ENCODE measurements around the gene TBL1X.

TBL1X gene

GRCh38 chrX:9498236-9498635 is 33.4 kb downstream of the TBL1X start:
- no peak for DNase-seq (ENCODE audit: low read depth in 2 of 2)

- DNase-seq (ENCODE audit: low read depth in 2 of 2), result no peak
Observed at GRCh38 chrX:9500584-9500983, 35.7 kb downstream of the TBL1X start.

DNA sequence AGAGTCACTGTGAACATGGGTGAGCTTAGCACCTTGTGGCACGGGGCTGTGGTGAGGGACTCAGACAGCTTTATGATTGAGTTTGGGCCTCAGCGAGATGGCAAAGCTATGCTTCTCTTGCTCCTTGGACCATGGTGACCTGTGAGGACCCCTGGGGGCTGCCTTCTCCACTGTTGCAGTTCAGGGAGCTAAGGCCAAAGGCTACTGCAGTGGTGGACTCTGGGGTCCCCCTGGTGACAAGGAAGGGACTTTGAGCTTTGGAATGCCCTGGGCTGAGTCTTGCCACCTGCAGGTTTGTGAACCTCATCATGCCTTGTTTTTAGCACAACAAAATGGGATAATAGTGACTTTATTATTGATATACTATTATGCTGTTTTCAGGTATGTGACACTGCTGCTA is 36.5 kb downstream of the TBL1X start:
- no peak for DNase-seq (ENCODE audit: low read depth in 2 of 2)

DNA sequence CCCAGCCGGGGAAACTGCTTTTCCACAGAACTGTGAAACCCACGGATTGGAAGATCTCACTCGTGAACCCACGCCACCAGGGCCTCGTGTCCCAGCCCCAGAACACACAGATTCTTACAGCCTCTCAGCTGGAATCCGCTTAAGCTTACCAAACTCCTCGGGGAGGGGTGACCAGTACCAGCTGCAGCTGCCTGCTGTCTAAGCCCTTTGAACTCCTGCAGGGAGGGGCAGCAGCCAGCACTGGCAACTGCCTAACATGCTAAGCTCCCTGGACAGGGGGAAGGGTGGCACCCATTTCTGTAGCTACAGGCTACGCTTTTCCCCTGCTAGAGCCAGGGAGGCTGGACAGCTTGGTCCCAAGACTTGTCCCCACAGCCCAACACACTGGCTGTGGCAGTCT is 38.4 kb downstream of the TBL1X start:
- DNase-seq (ENCODE audit: low read depth in 2 of 2), result no peak

GRCh38 chrX:9510366-9510765 is 45.5 kb downstream of the TBL1X start:
- DNase-seq (ENCODE audit: low read depth in 2 of 2), result no peak

GRCh38 chrX:9510980-9511379 is 46.1 kb downstream of the TBL1X start:
- DNase-seq (ENCODE audit: low read depth in 2 of 2), result no peak

- no peak for DNase-seq (ENCODE audit: low read depth in 2 of 2)
Observed at GRCh38 chrX:9515489-9515888, 50.6 kb downstream of the TBL1X start.

DNA sequence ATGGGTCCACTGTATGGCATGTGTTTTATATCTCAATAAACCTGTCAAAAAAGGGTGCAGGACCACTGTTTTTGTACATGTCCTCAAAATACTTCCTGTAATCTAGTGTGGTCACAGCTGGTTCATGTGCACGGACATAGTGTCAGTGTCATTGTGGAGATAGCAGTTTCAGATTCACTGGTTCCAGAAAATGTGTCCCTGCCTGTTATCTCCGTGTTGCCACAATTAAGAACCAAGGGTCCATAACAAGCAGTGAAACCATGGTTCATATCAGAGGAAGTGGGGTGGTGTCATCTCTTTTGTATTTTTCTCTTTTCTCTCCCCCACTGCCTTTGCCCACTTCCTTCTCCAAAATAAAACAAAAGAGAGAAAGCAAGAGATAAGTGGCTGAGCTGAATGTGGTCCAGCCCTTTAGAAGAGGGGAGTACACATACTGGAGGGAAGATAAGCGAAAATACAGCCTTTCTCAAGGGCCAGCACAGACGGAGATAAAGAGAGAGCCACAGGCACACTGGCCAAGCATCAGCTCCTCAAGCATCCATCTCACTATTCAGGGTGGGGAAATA is 51.2 kb downstream of the TBL1X start:
- no peak for DNase-seq (ENCODE audit: low read depth in 2 of 2)

DNA sequence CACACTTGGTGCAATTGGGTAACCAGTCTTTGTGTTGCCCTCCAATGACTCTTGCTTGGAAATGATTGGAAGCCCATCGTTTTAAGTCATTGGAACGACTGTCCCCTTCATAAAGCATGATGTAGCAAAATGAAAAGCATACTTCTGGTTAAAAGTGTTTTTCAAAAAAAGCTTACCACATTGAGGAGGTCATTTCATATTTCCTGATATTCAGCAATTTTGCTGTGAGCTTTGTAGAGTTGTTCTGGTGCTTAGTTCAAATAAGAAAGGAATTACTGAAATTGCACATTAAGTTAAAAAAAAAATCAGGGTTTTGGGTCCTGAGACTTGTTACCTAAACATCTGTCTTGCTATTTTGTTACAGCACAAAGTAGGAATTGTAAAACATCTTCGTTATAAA is 51.8 kb downstream of the TBL1X start:
- DNase-seq (ENCODE audit: low read depth in 2 of 2), result no peak

GRCh38 chrX:9518051-9518450 is 53.2 kb downstream of the TBL1X start:
- no peak for DNase-seq (ENCODE audit: low read depth in 2 of 2)

- no peak for DNase-seq (ENCODE audit: low read depth in 2 of 2)
Observed at GRCh38 chrX:9518889-9519288, 54.0 kb downstream of the TBL1X start.

DNA sequence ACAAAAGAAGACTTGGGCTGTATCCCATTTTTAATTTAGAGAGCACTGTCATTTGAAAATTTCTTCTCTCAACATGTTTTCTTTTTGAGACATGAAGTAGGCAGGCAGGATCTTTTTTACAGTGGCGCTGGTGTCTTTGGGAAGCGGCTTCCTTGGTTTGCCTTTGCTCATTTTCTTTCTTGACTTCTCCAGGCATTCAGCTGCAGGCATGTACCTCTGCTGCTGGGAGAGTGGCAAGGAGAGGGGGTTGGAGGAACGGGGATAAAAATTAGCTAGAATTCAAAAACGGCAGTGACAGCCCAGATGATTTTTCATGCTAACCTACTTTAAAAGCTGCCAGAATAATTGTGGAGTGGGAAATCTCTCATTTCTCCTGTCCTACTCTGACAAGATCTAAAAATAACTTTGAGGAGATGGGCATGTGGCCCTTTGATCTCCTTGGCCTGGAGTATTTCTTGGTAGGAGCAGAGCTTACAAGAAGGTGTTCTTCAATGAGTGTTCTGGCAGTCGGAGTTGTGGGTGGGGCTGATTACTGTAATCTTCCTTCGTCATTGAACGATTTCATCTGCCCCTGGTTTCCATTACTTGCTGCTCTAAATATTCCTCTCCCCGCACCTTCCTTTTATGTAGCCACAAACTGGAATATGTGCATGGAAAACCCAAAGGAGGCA is 54.8 kb downstream of the TBL1X start:
- no peak for DNase-seq (ENCODE audit: low read depth in 2 of 2)

GRCh38 chrX:9520217-9520590 is 55.3 kb downstream of the TBL1X start:
- DNase-seq (ENCODE audit: low read depth in 2 of 2), result no peak

GRCh38 chrX:9522378-9523155 is 57.7 kb downstream of the TBL1X start:
- no peak for DNase-seq (ENCODE audit: low read depth in 2 of 2)

DNA sequence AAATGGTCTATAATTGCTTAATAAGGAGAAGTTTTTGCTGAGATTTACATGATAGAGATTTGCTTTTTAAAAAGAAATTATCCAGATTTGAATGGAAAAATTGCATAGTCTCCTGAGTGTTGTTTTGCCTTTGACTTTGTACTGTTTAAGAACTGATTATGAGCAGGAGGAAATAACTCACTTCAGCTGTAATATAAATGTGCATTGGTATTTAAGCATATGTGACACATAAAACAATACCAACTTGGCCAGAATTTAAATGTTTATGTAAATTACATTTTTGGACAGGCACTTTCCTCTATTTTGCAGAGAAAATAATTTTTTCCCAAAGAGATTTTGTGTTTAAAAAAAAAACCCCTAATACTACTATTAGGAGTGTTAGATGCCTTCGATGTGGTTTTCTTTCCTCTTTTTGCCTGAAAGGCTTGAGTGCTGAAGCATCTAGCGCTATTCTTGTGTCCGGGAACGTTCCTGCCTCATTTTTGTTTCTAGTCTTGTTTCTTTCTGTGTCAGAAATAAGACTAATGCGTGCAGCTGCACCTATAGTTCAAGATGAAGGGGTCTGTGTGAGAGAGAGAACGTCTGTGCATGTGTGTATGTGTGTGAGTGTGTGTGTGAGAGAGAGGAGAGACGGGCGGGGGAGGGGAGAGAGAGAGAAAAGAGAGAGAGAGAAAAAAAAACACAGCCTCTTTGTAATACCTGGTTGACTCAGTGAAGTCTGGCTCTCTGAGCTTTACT is 60.8 kb downstream of the TBL1X start:
- no peak for DNase-seq (ENCODE audit: low read depth in 2 of 2)

DNA sequence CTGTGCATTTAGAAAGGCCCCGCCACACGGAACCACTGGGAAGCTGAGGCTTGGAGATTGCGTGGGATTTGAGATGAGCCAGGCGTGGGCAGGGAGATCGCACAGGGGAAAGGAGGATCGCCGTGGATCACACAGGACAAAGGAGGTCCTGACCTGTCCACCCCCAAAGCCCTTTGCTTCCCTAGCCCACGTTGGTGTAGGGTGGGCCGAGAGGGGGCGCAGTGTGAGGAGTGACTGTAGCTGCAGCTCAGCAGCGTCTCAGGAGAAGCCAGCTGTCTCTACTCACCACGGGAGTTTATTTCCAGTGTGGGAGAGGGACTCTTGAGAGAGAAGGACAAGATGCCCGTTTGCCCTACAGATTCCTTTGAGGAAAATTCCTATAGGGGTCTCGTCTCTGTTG is 62.1 kb downstream of the TBL1X start:
- no peak for DNase-seq (ENCODE audit: low read depth in 2 of 2)

- DNase-seq (ENCODE audit: low read depth in 2 of 2), result no peak
Observed at GRCh38 chrX:9528498-9528897, 63.6 kb downstream of the TBL1X start.

DNA sequence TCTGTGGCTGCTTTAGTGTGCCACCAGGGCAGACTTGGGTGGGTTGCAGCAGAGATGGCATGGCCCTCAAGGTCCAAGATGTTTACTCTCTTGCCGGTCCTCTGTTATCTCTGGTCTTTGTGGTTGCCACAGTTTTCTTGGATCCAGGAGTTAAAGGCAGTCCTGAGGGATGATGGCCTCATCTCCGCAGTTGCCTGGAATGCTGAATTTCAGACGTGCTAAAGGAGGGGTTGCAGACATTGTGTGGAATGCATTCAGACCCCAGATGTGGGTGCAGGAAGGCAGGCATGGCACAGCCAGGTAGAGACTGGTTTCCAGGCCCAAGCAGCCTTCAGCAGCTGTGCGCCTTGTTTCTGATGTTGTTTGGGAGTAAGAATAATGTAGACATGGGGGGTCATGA is 64.4 kb downstream of the TBL1X start:
- no peak for DNase-seq (ENCODE audit: low read depth in 2 of 2)

GRCh38 chrX:9530848-9531274 is 66.0 kb downstream of the TBL1X start:
- peak in 1 of 2 donors; percentile 9 for DNase-seq (ENCODE audit: low read depth in 2 of 2)

DNA sequence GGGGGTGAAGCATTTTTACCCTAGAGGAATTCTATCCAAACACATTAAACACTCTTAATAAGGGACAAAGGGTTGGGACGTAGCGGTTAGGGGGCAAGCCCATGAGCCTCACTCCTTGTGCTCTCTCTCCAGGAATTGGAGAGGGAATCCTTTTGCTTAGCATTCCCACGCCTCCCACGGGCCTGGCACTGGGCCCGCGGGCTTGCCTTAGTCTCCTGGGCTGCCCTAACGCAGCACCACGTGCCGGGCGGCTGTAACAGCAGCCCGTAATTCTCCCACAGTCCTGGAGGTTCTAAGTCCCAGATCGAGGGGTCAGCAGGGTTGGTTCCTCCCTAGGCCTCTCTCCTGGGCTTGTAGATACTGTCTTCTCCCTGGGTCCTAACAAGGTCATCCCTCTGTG is 67.5 kb downstream of the TBL1X start:
- no peak for DNase-seq (ENCODE audit: low read depth in 2 of 2)

GRCh38 chrX:9533611-9534010 is 68.8 kb downstream of the TBL1X start:
- DNase-seq (ENCODE audit: low read depth in 2 of 2), result no peak

DNA sequence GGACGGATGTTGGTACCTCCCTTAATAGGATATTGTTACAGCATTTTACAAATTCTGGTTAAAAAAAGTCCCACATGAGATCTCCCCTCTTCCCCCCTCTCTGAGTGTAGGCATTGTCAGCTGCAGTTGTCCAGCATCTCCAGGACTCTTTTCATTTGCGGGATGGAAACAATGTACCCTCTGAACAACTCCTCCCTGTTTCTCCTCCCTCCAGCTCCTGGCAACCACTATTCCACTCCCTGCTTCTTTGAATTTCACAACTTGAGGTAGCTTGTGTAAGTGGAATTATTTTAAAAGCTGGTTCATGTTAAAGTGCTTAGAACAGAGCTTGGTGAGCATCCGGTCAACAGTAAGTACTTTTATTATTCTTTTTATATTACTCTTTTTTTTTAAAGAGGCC is 69.8 kb downstream of the TBL1X start:
- DNase-seq (ENCODE audit: low read depth in 2 of 2), result no peak

- no peak for DNase-seq (ENCODE audit: low read depth in 2 of 2)
Observed at GRCh38 chrX:9535101-9535500, 70.2 kb downstream of the TBL1X start.
